Suppressor macrophage treated with lipopolysaccharide for 1 hour (primary cell): ENCODE data around the gene TACR2.
A peak's percentile ranks its signal among the peaks of the same experiment; 100 is the strongest.

Source experiments
- DNase-seq, 3 donors: peaks; one replicate each; pipeline ENCODE4 v3.0.0-alpha.2; 2020 to 2022

TACR2 gene

GRCh38 chr10:69366738-69367137 lies 50.0 kb downstream of the TACR2 start:
- DNase-seq = no peak

- no peak for DNase-seq
These were observed 52.3 kb downstream of the TACR2 start for GRCh38 chr10:69364232-69364940.

GRCh38 chr10:69363666-69364065 lies 53.1 kb downstream of the TACR2 start:
- no peak for DNase-seq

- no peak for DNase-seq
These were observed 54.2 kb downstream of the TACR2 start for GRCh38 chr10:69362471-69362954.

- DNase-seq = no peak
These were observed 55.5 kb downstream of the TACR2 start for GRCh38 chr10:69361303-69361614.

- no peak for DNase-seq
These were observed 56.0 kb downstream of the TACR2 start for GRCh38 chr10:69360485-69361302.

GRCh38 chr10:69359594-69359993 lies 57.1 kb downstream of the TACR2 start:
- DNase-seq = no peak

GRCh38 chr10:69359148-69359547 lies 57.6 kb downstream of the TACR2 start:
- peak; percentile 28 to 61 (median 58) for DNase-seq

- DNase-seq = no peak
These were observed 58.4 kb downstream of the TACR2 start for GRCh38 chr10:69358148-69358795.

GRCh38 chr10:69356187-69356586 lies 60.5 kb downstream of the TACR2 start:
- DNase-seq = no peak

- DNase-seq = no peak
These were observed 62.6 kb downstream of the TACR2 start for GRCh38 chr10:69353977-69354635.
